Measurements from ENCODE around the gene KCP. TPM values are rescaled to one million over a fixed set of nuclear protein-coding genes. Genes with fewer than 3 reads are reported as not detected.

Gene KCP
- total RNA-seq, 1 experiment from 2014 or later: 1.6 TPM

DNA sequence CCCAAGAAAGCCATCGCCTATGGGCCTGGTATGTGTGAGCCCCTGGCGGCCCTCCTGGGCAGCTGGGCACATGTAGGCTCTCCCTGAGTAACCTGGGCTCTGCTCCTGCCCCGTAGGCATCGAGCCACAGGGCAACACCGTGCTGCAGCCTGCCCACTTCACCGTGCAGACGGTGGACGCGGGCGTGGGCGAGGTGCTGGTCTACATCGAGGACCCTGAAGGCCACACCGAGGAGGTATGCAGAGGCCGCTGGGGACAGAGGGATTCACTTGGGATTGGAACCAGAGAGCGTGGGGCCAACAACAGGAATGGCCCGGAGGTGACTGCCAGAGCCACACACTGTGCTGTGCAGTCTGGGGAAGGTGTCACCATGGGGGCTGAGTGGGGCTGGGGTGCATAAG is 73.0 kb downstream of the KCP start:
- H3K9me3 ChIP-seq (ENCODE audit: control insufficient read depth in 1 of 2, insufficient read depth in 1 of 2, low read depth in 1 of 2, low read length in 2 of 2): no peaks in the 10 kb centered on the region
- no peak overlapping the region for H3K9ac ChIP-seq (ENCODE audit: low read length)
- H3K79me2 ChIP-seq (ENCODE audit: insufficient read depth, low read length): peaks cover 3% of the 10 kb centered on the region; the same call in 1 of the 2 replicates
- intact Hi-C loops (cut with micrococcal nuclease): no loop called here
- H4K20me1 ChIP-seq (ENCODE audit: insufficient read depth): no peaks in the 10 kb centered on the region
- ChIA-PET POLR2A (no interaction called here), RAD21 (ENCODE audit: low non-redundant PET in 1 of 2, low total read pairs in 2 of 2, uncharacterized antibody in 2 of 2, unreplicated experiment in 2 of 2) (no interaction called here), CTCF (no interaction called here)
- no peak overlapping the region for H2AFZ ChIP-seq (ENCODE audit: low read depth, low read length, poor library complexity, severe bottlenecking)
- H3K36me3 ChIP-seq (ENCODE audit: control insufficient read depth in 1 of 2, insufficient read depth in 2 of 2, low read length in 2 of 2): peaks cover 0 to 19% of the 10 kb centered on the region in 2 experiments; a peak in 1 of 4 replicates
- no peaks in the 10 kb centered on the region for H3K27me3 ChIP-seq (ENCODE audit: insufficient read depth, low read length)
- H3K9me2 ChIP-seq (ENCODE audit: insufficient read depth): no peaks in the 10 kb centered on the region
- TF ChIP-seq SRF (IDR thresholded peaks at IDR 0.05; ENCODE audit: low read depth): no peak
- no peak for TF ChIP-seq ZNF274 (IDR thresholded peaks at IDR 0.05; ENCODE audit: low read depth, low read length)
- no peak for TF ChIP-seq CEBPB (IDR thresholded peaks at IDR 0.05; ENCODE audit: low read depth)
- TF ChIP-seq RAD21 (IDR thresholded peaks at IDR 0.05; ENCODE audit: low read depth): no peak
- no peak for TF ChIP-seq POLR2A (IDR thresholded peaks at IDR 0.05; ENCODE audit: borderline replicate concordance, extremely low read depth, insufficient read depth, insufficient read length)
- no peak for TF ChIP-seq CBX3 (IDR thresholded peaks at IDR 0.05; ENCODE audit: low read depth)
- no peak for TF ChIP-seq FOSL1 (IDR thresholded peaks at IDR 0.05; ENCODE audit: low read depth)
- ATAC-seq (no peak), DNase-seq (ENCODE audit: low read depth, low spot score) (no peak)
- BruUV-seq (replicated peaks): no TSS peak
- peaks cover 0 to 24% of the 10 kb centered on the region in 2 experiments; a peak in 2 of 4 replicates for H3K4me1 ChIP-seq (ENCODE audit: control insufficient read depth in 1 of 2, insufficient read depth in 2 of 2, low read length in 2 of 2)
- H3K4me3 ChIP-seq (replicated peaks in 1 of 2; ENCODE audit: low read depth in 1 of 2, low read length in 2 of 2): no peak overlapping the region
- H3K4me2 ChIP-seq (ENCODE audit: low read length): no peak overlapping the region
- no peak overlapping the region for H3K27ac ChIP-seq (ENCODE audit: low read depth, low read length)

DNA sequence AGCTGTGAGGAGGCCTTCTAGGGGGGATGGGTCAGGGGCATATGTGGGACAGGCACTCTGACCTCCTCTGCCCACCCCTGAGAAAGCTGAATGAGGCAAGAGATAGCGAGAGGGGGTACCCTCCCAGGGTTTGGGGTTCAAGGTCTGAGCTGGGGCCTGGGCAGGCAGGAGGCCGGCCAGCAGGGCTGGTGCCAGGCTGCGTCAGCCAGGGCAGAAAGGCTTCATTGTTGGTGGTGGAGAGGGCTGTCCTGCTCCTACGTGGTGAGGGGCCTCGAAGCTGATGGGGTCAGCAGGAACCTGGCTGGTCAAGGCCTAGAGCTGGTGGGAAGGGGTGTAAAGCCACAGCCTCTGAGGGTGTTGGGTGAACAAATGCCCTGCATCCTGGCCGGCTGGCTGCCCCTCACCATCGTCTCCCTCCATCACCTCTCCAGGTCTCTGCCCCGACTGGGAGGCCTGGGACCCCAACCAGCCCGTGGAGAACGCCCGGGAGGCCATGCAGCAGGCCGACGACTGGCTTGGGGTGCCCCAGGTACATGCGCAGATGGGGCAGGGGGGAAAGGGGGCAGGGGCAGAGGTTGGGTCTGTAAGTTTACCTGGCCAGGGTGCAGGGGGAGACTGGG is 73.7 kb downstream of the KCP start:
- Histone ChIP-seq H2AFZ (ENCODE audit: low read depth, low read length, poor library complexity, severe bottlenecking) (no peak overlapping the region), H3K4me1 (ENCODE audit: control insufficient read depth in 1 of 2, insufficient read depth in 2 of 2, low read length in 2 of 2) (peaks cover under 1 to 29% of the 10 kb centered on the region in 2 experiments; a peak in 3 of 4 replicates), H3K9me3 (ENCODE audit: control insufficient read depth in 1 of 2, insufficient read depth in 1 of 2, low read depth in 1 of 2, low read length in 2 of 2) (no peaks in the 10 kb centered on the region), H3K79me2 (ENCODE audit: insufficient read depth, low read length) (peaks cover 8% of the 10 kb centered on the region; the same call in 1 of the 2 replicates), H3K9ac (ENCODE audit: low read length) (no peak overlapping the region), H3K27me3 (ENCODE audit: insufficient read depth, low read length) (no peaks in the 10 kb centered on the region), H3K9me2 (ENCODE audit: insufficient read depth) (no peaks in the 10 kb centered on the region), H4K20me1 (ENCODE audit: insufficient read depth) (no peaks in the 10 kb centered on the region), H3K4me2 (ENCODE audit: low read length) (no peak overlapping the region), H3K4me3 (replicated peaks in 1 of 2; ENCODE audit: low read depth in 1 of 2, low read length in 2 of 2) (no peak overlapping the region), H3K36me3 (ENCODE audit: control insufficient read depth in 1 of 2, insufficient read depth in 2 of 2, low read length in 2 of 2) (peaks cover 0 to 19% of the 10 kb centered on the region in 2 experiments; a peak in 1 of 4 replicates), H3K27ac (ENCODE audit: low read depth, low read length) (no peak overlapping the region)
- BruUV-seq (replicated peaks): no TSS peak
- ChIA-PET POLR2A (no interaction called here), CTCF (no interaction called here), RAD21 (ENCODE audit: low non-redundant PET in 1 of 2, low total read pairs in 2 of 2, uncharacterized antibody in 2 of 2, unreplicated experiment in 2 of 2) (no interaction called here)
- intact Hi-C loops (cut with micrococcal nuclease): no loop called here
- DNase-seq (ENCODE audit: low read depth, low spot score): no peak
- ATAC-seq: no peak
- TF ChIP-seq SRF (IDR thresholded peaks at IDR 0.05; ENCODE audit: low read depth) (no peak), REST (IDR thresholded peaks at IDR 0.05; ENCODE audit: low read depth) (no peak), SP1 (IDR thresholded peaks at IDR 0.05; ENCODE audit: low read depth) (no peak), ZNF274 (IDR thresholded peaks at IDR 0.05; ENCODE audit: low read depth, low read length) (no peak), CTCF (IDR thresholded peaks at IDR 0.05 in 2 of 3, conservative IDR thresholded peaks at IDR 0.05 in 1 of 3; ENCODE audit: borderline replicate concordance in 1 of 3, insufficient read depth in 1 of 3, low read depth in 2 of 3, low read length in 2 of 3) (no peak), POLR2A (IDR thresholded peaks at IDR 0.05; ENCODE audit: borderline replicate concordance, extremely low read depth, insufficient read depth, insufficient read length) (no peak), FOSL1 (IDR thresholded peaks at IDR 0.05; ENCODE audit: low read depth) (no peak)

All from HCT116 (cell line).